Keratinocyte (primary cell): Measurements from ENCODE around the gene NDUFAF3.

Source experiments
- CTCF ChIP-seq, 3 experiments: IDR thresholded peaks in 1 of 3; conservative IDR thresholded peaks in 1 of 3; optimal IDR thresholded peaks in 1 of 3; 2 replicates in 2 of 3; 3 replicates in 1 of 3; pipeline versions ENCODE3 to v1.5.1; 2011; ENCODE audit warnings: low read length in 3 of 3, mild to moderate bottlenecking in 3 of 3, moderate library complexity in 2 of 3, control low read depth in 1 of 3, inconsistent platforms in 1 of 3; ENCODE audit not compliant: insufficient read depth in 2 of 3; ENCODE audit errors: extremely low read depth in 1 of 3
- EZH2 ChIP-seq: IDR thresholded peaks from one replicate; pipeline ENCODE4 v1.6.1; 2012; ENCODE audit warnings: inconsistent platforms, mild to moderate bottlenecking, low read length, moderate library complexity

GRCh38 chr3:49019941-49020329 is 2.0 kb upstream of the NDUFAF3 start:
- TF ChIP-seq CTCF (optimal IDR thresholded peaks at IDR 0.05 in 1 of 3, IDR thresholded peaks at IDR 0.05 in 1 of 3, conservative IDR thresholded peaks at IDR 0.05 in 1 of 3; ENCODE audit: extremely low read depth in 1 of 3, insufficient read depth in 2 of 3, low read length in 3 of 3) = no peak
- TF ChIP-seq EZH2 = no peak
